ENCODE results near the gene GRM7. TPM values are rescaled to one million over a fixed set of nuclear protein-coding genes. Genes with fewer than 3 reads are reported as not detected.
A peak's percentile ranks its signal among the peaks of the same experiment; 100 is the strongest.

GRM7 gene
- polyA plus RNA-seq, 12 donors: 0.04 to 0.45 (median 0.19) TPM; not detected in 8

DNA sequence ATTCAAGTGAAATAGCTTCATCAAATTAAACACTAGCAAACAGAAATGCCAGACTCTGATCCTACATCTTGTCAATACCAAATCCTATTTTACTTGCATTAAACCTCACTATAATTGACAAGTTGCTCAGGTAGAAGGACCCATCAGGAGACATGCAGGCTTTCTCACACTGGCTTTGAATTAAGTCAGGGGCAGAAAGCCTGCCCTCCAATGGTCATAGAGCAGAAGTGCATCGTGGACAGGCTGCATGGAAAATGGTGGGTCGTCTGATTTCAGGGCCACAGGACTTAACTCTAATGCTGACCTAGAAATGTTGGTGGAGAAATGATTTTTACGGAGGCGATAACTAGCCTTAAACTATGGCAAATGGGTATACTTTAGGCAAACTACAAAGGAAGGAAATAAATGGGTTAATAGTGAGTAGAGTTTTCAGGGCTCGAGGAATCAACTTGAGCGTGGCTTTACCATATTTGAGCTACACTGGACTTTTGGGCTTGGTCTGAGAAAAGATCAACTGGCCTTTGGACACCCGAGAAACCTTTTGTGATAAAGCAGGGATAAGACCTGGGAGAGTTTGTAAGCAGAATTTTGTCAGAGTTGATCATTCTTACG is 283.9 kb downstream of the GRM7 start:
- no peak for DNase-seq

DNA sequence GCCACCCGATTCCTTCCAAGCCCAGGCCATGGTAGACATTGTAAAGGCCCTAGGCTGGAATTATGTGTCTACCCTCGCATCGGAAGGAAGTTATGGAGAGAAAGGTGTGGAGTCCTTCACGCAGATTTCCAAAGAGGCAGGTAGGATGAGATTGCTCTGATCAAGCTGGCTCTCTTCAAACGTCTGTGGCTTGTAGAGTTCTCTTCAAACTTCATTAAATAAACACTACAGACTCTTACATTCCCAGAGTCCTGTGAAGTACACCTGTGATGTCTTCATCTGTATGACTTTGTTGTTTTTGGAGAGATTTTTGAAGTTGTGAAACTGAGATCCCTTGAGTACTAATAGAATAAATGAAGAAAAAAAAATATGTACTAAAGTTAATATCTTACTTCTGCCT is 285.6 kb downstream of the GRM7 start:
- DNase-seq: no peak

DNA sequence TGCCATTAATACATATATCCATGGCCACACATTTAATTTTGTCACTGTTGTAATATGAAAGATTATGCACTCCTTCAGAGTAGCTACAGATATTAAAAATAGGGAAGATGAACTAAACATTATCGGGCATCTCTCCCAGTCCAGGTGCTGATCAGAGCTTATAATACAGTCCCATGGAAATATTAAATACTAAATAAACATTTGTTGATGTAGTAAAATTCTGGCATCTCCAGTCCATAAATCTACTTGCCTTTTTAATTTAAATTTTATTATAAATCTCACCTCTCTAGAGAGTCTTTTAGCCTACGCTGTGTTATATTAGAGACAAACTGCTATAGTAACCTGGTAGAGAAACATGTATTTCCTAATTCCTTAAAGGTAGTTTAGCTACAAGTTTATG is 297.6 kb downstream of the GRM7 start:
- DNase-seq: no peak

DNA sequence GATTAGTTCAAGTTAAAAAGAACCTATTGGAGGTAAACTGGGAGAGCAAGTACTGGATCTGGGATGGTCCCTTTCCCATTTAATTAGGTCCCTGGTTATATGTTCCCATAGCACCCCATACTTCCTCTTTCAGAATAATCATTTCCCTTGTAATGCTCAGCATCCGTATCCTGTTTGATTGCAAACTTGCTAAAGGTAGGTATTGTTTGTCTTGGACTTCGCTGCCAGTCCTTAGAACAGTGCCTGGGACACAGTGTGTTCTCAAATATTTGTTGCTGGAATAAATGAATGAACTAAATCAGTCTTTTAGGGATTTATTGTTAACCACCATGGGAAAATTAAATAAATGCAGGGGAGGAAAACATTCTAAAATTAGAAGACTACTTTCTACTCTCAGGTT is 299.8 kb downstream of the GRM7 start:
- no peak for DNase-seq

DNA sequence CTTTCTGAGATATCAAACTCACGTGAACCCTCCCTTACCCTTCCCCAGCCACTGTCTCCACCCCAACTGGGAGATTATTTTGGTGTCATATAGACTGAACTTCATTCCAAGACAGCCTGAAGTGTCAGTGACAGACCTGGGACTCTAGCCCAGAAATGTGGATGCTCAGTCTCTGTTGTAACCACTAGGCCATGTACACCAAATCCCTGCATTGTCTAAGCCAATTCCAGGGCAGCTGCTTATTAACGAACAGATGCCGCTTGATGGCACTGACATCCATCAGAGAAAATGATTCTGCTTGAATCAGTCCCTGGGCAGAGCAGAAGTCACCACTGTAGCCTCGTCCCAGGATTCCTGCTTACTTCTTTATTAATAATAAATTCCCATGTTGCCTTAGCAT is 305.5 kb downstream of the GRM7 start:
- peak; percentile 0 for DNase-seq

DNA sequence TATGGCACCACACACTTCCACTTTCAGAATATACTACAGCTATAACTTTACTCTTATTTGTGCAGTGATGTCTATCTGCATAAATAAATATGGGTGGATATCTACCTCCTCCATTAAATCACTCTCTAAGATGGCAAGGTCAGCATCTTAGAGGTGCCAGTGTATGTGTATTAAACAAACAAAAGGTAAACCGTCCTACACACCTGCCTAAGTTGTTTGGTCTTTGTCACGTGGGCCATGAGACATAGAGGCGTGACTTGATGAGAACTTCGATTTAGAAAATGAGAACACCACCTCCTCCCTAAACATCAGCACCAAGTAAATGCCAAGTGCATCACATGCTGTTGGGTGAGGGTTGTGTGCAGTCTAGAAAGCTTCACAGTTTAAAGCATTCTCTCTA is 310.6 kb downstream of the GRM7 start:
- no peak for DNase-seq

DNA sequence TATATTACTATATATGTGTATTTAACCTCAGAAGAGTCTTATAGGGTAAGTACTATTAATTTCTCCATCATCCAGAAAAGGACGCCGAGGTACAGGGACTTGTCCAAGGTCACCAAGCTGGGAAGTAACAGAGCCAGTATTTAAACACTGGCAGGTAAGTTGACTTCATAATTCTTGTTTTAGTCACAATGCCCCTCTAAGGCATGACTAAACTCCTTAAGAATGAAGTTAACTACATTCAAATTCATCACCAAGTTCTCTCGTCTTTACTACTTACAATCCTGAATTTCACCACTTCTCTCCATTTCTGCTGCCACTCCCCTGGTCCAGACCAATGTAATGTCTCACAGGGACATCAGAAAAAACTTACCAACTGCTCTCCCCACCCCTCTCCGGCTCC is 312.1 kb downstream of the GRM7 start:
- no peak for DNase-seq

DNA sequence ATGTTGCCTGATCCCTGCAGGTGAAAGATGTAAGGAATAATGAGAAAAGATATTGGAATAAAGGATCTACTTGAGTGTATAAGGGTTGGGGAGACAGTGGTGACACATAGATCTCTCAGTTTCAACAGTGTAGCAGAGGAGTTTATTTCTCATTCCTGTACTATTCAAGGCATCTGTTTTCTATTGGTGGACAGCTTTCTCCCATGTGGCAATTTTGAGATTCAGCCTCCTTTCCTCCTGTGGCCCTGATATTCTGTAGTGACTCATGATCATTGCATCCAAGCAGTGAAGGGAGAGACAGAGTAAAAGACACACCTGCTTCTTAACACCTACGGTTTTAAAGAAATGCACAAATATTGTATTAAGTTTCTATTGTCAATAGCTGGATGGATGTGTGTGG is 327.6 kb downstream of the GRM7 start:
- DNase-seq: no peak

DNA sequence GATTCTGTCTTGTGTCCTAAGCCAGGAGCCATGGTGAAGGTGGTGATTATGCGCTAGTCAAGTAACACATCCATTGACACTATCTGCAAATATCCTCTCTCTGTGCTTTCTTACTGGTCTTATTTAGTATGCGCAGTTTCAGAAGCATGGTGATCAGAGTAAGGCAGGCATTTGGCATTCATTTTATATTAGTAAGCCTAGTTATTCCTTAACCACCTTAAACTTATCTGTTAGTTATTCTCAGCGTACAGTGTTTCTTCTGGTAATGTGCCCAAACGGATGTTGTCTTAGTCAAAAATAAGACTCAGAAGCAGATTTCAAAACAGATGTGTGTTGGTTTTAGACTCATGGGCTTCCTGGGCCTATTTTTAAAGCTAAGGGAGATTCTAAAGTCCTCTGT is 329.2 kb downstream of the GRM7 start:
- DNase-seq: no peak

DNA sequence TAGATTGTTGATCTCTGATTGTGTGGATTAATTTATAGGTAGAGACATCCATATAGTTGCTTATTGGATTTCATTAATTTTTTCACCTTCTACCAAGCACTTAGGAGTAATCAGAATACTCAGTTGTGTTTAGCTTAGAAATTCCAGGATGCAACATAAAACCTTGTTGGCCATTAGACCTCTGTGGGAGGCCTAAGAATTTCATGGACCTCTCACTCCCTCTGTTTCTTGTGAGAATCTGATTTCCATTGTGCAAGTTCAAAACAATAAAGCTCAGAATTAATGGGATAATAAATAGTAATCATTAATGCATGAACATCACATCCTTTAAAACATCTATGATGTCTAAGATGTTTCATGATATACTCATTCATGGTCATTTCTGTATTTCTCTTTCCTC is 332.4 kb downstream of the GRM7 start:
- DNase-seq: no peak

DNA sequence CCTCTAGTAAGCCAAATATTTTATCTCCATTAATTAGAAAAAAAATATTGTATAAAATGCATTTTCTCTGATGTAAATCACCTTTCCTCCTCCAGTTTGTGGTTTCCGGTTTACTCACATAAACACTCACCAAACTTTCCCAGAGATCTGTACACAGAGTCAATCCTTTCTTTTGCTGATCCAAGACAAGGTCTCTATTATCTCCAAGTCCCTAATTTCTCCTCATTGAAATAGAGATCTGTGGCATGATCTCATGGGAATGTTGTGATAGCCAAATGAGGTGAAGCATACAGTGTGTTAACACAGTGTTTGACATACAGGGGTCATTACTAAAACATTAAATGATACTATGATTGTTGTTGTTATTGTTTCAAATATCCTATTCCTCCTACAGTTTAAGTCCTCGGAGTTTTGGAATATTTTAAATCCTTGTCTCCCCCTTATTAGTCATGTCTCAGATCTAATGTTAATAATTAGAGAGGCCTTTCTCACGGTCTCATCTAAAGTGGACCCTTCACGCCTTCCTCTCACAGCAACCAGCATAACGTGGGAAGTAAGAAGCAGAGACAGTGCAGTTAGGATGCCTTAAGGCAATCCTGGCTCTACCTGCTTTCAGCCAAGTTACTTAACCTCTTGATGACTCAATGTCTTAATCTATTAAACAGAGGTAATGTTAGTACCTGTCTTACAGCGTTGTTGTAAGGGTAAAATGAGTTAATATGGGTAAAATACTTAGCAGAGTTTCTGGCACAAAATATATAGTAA is 333.3 kb downstream of the GRM7 start:
- DNase-seq: no peak

DNA sequence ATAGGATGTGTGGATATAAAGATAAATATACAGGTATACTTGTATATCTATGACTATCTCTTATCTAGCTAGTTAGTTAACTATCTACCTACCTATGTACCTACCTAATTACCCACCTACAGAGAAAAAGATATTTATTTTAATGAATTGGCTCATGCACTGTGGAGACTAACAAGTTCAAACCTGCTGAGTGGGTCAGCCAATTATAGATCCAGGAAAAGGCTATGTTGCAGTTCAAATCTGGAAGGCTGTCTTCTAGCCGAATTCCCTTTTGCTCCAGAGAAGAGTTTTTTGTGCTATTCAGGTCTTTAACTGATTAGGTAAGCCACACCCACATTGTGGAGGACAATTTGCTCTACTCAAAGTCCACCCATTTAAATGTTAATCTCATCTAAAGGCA is 335.0 kb downstream of the GRM7 start:
- no peak for DNase-seq

DNA sequence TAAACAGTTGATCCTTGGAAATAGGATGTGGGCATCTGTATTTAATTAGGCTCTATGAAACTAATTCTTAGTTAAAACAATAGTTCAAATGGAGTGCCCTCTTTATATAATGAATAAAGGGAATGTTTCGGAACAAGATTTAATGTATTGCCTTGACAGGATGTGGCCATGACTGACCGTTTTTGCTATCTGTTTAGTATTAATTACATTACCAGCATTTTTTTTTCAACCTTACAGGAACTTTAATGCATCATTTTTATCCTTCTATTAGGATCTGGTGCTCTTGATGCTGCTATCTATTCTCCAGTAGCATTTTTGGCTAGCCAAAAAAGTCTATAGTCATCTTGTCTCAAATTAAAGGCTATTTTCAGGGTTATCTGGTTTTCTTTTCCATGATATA is 340.9 kb downstream of the GRM7 start:
- DNase-seq: no peak

DNA sequence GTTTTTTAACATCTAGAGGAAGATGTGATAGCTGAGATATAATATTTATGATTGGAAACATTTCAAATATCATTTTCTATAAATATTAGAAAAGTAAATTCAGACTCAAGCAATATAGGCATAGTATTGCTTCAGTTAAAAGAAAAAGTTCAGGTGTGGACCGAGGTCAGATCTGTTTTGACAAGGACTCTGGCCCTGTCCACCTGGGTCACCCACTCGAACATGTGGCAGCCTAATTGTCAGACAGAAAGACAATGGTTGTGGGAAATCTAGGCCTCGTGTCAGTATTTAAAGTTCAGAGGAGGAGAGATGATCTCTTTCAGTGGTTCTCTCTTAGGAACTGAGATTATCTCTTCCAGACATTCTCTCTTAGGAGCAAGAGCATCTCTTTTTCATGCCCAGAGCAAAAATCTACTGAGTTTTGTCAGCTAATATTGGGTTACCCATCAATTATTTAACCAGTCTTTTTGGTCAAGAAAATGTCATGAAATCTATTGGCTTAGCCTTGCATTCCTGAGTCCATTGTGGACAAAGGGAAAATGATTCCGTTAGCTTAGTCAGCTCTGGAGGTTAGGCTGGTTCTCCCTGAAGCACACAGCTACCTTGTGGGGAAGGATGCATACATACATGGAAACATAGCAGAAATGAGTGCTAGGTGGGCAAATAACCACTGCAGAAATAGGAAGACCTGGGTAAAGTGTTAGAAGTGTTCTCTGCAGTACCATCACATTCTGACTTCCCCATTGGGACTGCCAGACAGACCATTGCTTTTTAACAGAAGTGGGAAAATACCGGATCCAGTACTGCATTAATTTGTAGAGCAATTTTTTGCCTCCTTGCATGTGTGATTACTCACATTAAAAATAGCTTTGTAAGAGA is 343.3 kb downstream of the GRM7 start:
- no peak for DNase-seq

DNA sequence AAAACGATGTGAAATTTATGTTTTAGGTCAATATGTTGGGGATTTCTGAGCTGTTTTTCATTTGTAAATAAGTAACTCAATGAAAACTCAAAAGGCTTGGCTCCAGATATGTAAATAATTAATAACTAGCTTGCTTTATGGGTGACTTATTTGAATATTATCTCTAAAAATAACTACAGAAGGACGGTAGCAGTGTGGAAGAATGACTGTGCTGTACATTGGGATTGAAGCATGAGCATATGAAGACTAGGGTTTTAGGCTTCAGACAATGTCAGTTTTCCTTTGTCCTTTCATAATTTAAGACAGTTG is 343.9 kb downstream of the GRM7 start:
- DNase-seq: no peak

DNA sequence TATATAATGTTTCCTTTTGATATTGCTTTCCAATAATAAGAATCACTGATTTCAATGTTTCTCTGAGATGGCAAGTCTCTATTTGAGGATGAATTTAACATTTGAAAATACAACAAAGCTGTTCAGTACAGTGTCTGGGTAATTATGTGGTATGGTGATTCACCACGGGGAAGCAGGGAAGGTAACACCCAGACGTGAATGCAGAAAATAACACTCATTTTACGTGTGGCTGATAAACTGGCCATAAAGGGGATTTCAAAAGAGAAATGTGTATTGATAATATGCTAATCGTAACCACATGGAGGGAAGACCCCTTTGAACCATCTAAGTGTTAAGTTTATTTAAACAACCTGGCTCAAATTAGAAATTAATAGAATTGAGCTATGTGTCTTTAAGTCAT is 344.6 kb downstream of the GRM7 start:
- no peak for DNase-seq

DNA sequence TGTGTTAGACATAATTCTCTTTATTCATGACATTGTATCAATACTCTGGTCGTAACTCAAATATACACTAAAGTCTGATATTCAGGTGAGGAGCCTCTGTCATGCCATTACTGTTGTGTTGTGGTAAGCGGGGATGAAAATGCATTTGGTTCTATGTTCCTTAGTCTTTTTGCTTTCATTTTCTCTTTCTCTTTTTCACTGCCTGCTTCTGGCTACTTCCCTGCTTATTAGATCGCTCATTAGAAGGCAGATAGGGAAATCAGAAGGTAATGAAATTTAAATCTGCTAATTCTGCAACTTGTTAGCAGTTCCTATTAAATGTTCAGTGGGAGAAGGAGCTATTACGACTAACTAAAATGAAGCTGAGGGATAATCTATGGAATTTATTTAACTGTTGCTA is 345.0 kb downstream of the GRM7 start:
- DNase-seq: no peak

DNA sequence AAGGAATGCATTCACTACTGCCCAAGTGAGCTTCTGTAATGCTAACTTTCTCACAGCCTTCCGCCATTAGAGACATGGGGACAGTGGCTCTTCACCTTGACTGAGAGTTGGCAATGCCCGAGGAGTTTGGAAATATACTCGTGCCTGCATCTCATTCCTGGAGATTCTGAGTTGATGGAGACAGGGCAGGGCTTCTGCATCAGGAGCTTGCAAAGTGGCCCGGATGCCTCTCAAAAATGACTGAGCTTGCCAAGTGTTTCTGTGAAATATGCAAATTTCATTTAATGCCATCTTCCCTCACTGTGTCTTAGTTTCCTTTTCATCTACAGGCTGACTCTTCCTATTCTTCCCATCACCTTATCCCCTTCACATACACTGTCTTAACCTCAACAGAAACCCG is 346.2 kb downstream of the GRM7 start:
- DNase-seq: no peak

DNA sequence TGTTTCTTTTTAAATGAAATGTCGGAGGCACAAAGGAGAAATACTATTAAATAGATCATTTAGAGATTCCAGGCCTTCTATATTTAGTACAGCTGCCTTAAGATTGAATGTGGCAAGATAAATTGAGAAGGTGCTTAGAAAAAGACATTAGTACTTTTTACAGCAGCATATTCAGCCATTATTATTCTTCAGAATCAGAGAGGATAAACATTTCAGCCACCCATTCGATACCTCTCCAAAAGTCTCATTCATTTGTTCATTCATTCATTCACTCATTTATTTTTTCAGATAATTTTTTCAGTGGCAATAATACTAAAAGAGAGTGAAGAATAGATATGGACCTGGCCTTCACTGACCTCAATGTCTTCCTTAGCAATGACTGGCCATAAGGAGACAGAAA is 347.0 kb downstream of the GRM7 start:
- DNase-seq: no peak

DNA sequence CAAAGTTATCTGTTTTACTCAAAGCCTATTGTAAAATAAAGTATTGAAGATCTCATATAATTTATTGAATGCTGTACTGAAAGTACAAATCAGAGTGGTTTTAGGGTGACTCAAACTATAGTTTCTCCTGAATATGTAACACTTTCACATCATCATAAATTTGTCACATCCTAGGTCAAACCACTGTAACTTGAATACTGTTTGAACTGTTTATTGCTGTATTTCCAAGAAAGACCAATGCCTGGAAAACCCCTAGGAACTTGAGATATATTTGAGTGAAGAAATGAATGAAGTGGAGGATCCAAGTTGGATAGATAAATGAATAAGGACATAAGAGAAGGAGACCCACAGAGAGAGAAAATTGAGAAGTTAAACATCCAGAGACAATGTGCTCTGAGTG is 348.2 kb downstream of the GRM7 start:
- no peak for DNase-seq

DNA sequence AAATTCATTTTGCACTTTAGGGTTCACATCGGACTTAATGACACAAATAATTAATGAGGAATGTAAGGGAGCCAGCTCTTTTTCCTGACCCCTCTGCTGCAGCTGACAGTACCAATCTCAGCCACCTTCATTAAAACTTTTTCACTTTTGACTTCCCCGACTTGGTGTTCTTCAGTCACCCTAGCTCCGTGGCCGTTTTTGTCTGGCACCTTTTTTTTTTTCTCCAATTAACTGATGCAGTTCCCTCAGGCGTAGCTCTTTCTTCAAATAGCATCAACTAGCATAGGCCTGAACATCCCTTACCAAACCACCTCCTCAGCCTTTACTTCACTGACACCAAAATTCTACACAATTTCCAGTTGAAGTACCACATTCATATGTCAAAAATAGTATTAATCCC is 350.8 kb downstream of the GRM7 start:
- no peak for DNase-seq

DNA sequence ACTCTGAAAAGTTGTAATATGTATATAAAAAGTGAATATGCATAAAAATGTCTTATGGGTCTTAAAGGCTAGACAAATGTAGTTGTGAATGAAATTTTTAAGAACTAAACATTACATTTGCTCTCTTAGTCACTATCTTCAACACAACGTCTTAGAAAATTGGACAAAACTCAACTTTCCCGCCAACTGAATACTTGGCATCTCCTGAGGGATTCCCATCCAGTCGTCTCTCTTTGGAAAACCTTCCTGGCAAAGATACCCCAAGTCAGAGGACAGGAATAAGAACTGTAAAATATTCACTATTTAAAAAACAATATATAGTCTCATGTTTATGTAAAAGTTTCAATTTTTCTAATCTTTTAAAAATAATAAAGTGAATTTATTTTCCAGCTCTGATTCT is 354.8 kb downstream of the GRM7 start:
- no peak for DNase-seq

DNA sequence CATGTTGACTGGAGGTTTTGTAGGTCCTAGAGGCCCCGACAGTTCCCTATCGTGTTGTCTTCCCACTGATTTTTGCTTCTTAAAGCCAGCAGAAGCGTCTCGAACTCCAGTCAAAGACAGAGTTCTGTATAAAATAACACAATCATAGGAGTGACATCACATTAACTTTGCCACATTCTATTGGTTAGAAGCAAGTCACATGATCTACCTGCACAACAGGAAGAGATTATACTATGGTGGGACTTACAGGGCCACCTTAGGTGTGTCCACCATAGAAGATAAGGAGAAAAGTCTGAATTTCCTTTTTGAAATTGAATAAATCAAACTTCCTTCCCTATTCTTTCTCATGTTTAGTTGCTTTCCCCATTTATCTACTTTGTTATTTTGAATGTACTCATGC is 365.5 kb downstream of the GRM7 start:
- no peak for DNase-seq

Data from muscle of arm (tissue), 12 donors.